ENCODE measurements around the gene PTK6. TPM values are rescaled to one million over a fixed set of nuclear protein-coding genes. Genes with fewer than 3 reads are reported as not detected.
"Not testable (repeated sequence)": the region's sequence is repeated elsewhere in the genome, so short reads cannot be mapped to it uniquely, and the experiment has no call there.

Gene PTK6
- total RNA-seq: under 0.01 TPM in 2 replicates

DNA sequence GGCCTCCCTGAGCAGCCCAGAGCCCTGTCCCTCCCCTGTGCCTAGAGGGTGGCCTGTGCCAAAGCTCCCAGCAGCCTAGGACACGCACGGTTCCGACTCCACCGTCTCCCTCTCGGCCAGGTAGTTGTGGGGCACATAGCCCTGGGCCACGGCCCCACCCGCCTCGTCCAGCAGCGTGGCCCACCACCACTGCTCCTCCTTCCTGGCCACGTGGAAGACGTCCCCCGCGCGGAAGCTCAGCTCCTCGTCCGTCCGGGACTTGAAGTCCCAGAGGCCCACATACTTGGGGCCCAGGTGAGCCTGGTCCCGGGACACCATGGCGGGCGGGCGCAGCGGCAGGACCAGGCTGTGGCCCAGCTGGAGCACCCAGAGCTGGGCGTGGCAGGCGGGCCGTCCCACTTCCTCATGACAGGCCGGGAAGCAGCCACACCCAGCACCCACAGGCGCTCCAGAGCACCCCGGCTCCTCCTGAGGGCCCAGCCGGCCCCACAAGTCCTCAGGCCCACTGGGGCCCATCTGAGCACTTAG is at the start of gene PTK6:
TSS of gene PTK6 (minus strand) at position 380 of the 528 bp plus-strand sequence. CDS start at position 318, 62 bp downstream.
- no peak for DNase-seq (ENCODE audit: low read depth in 2 of 2)

DNA sequence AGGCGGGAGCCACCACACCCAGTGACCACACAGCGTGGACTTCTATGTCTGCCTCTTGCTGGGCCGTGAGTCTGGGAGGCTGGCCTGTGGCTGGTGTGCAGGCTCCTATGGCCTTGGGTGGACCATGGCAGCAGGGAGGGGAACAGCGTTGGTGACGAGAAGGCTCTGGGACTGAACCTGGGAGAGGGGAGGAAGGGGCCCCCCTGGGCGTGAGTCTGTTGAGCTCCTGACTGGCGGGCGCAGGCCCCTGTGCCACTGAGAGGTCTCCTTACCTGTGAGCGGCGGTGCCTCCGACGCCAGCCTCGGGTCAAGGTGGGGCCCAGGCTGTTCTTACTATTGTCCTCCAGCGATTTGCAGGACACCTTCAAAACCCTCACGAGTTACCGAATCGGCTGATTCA is 49.6 kb upstream of the PTK6 start:
- no peak for DNase-seq (ENCODE audit: low read depth in 2 of 2)

DNA sequence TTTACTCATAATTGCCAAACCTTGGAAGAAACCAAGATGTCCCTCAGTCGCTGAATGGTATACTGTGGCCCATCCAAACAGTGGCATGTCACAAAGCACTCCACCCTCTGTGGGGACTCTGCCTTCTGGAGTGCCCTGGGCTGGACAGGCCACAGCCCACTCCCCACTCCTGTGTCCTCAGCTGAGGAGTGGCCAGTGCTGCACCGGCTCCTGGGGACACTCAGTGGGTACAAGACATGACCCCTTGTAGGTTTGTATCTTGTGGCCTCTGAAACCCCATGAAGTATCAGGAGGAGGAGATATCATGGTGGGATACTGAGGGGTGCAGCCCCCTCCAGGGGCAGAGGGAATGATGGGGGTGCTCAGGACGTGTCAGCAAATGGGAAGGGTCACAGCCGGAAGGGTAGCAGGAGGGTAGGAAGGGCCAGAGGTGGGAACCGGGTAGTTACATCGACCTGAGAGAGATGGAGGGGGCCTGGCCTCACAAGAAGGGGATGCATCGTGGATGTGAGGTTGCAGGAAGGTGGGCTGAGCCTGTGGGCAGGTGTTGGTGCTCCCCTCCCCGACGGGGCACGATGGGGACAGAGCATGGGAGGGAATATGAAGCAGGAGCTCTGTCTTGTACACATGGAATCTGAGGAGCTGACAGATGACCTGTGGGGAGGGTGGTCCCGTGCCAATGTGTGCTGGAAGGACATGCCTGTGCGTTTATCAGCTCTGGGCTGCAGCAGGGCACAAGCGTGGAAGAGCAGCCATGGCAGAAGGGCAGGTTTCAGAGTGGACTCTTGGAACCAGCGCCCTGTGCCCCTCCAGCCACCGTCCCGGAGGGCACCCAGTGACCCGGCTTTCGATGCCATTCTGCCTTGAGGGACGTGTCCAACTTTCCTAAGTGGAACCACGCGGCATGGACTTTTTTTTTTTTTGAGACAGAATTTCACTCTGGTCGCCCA is 48.7 kb upstream of the PTK6 start:
- no peak for DNase-seq (ENCODE audit: low read depth in 2 of 2)

DNA sequence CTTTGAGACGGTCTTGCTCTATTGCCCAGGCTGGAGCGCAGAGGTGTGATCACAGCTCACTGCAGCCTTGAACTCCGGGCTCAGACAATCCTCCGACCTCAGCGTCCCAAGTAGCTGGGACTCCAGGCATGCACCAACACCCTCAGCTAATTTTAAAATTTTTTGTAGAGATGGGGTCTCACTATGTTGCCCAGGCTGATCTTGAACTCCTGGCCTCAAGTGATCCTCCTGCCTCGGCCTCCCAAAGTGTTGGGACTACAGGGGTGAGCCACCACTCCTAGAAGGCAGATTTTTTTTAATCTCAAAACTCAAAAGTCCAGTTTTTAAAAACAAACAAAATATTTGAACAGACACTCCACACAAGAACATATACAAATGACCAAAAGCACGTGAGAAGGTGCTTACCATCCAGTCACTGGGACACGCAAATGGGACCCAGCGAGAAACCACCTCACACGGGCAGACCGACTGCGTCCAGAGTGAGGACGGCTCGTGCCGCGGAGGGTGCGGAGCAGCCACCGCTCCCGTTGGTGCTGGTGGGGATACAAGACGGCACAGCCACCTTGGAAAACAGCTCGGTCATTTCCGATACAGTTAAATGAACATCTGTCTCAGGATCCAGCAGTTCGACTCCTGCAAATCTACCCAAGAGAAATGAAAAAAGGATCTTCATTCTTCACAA is 45.3 kb upstream of the PTK6 start:
- no peak for DNase-seq (ENCODE audit: low read depth in 2 of 2)

DNA sequence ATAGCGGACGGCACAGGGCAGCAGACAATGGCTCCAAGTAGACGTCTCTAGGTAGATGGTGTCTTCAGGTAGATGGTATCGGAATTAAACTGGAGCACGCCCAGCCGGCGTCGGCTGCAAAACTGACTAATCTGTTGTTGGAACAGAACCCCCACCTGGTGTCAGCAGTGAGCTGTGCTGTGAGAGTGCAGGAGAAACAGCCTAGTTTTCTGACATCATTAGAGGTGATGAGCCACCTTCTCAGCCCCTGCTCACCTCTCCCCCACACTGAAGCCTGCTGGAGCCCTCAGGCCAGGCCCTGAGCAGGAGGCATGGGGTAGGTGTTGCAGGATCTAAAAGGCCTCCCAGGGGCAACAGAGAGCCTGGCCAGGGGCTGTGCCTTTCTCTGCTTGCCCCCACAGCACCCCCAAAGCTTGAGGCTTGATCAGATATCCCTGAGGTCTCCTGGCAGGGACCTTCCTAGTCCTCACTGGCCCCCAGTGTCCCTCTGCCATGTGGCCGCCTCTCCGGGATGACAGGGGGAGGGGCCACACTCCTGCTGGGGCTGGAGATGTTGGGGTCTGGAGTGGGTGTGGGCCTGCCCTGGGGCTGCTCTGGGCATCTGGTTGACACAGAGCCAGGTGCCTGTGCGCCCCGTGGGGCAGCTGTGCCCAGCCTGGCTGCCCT is 43.8 kb upstream of the PTK6 start:
- DNase-seq (ENCODE audit: low read depth in 2 of 2): peak; percentile 42 to 58

DNA sequence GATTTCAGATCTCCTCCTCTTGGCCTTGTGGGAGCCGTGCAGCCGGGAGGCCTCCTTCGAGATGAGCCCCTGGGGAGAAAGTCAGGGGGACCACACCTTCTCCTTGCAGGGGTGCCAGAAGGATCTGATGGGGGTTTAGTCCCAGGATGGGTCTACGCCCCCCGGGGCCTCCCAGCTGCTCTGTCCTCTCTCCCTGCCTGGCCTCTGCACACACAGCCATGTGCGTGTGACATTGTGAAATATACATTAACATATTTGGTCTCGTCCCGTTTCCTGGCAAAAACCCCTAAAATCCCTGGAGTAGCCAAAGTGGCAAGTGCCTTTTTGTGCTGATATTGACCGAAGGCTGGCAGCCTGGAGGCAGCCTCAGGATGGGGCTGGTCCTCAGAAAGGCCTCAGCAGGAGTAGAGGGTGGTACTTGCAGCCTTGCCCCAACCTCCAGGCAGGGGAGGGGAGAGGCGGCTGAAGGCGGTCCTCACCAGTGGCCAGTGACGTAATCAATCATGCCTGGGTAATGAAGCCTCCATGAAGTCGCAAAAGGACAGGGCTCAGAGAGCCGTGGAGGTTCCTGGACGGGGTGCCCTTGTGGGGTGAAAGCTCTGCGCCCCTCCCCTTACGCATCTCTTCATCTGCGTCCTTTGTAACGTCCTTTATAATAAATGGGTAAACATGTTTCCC is 42.0 kb upstream of the PTK6 start:
- DNase-seq (ENCODE audit: low read depth in 2 of 2): no peak

DNA sequence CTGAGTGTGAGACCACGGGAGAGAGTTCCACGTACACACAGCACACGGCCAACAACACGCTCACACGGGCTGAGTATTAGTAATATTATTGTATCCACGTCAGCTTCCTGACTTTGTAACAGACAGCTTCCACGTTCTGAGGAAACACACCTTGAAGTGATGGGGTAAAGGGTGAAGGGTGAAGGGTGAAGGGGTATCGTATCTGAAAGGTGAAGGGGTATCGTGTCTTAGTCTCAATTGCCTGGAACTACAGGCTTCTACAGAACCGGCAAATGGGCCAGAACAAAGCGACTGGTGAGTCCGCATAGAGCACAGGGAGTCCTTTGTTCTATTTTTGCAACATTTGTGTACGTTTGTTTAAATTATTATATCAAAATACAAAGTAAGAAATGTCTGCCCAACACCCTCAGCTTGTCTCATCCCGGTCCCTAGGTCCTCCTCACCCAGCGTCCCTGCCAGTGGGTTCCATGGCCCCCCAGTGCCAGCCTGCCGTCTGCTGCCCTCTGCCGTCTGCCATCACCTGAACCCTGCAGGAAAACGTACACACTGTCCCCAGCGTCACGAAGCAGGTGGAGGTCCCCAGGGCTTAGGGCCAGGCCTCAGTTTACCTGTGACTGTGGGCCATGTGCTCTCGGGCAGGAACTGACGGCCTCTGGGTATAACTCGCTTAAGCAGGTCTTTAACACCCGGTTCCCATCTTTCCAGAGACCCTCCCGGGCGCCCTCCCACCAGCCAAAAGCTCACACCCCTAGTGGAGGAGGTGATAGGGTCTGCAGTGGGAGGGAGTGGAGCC is 41.2 kb upstream of the PTK6 start:
- no peak for DNase-seq (ENCODE audit: low read depth in 2 of 2)

DNA sequence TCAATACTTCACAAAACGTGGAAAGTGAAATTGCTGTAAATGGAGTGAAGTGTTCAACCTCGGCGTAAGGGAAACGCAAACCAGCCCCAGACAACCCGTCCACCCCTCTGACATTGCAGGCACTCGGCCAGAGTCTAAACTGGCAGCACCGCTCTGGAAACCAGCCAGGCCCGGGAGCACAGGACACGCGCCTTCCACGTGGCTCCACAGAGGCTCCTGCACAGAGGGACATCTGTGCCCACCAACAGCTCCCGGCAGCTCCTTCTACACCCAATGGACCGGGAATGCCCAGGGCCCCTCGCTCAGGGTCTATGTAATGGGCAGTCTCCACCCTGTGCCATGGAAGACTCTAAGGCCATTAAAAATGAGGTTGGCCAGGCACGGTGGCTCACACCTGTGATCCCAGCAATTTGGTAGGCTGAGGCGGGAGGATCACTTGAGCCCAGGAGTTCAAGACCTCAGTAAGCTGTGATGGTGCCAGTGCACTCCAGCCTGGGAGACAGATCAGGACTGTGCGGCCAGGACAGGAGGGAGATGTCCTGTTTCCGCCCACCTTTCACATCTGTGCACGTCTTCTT is 40.2 kb upstream of the PTK6 start:
- DNase-seq (ENCODE audit: low read depth in 2 of 2): peak; percentile 30 to 32

DNA sequence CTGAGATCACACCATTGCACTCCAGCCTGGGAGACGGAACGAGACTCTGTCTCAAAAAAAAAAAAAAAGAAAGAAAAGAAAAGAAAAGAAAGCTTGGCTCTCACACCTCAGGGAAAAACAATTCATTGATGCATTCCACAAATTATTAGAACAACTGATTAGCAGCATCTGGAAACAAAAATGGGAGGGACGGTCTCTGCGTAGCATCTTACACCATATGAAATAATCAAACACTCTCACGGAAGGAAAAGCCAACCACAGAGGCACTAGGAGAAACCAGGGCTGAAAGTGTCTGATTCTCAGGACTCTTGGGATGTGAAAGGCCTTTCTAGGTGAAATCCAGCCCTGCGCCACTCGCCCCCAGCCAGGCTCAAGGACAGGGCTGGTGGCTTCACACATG is 39.1 kb upstream of the PTK6 start:
- DNase-seq (ENCODE audit: low read depth in 2 of 2): no peak

DNA sequence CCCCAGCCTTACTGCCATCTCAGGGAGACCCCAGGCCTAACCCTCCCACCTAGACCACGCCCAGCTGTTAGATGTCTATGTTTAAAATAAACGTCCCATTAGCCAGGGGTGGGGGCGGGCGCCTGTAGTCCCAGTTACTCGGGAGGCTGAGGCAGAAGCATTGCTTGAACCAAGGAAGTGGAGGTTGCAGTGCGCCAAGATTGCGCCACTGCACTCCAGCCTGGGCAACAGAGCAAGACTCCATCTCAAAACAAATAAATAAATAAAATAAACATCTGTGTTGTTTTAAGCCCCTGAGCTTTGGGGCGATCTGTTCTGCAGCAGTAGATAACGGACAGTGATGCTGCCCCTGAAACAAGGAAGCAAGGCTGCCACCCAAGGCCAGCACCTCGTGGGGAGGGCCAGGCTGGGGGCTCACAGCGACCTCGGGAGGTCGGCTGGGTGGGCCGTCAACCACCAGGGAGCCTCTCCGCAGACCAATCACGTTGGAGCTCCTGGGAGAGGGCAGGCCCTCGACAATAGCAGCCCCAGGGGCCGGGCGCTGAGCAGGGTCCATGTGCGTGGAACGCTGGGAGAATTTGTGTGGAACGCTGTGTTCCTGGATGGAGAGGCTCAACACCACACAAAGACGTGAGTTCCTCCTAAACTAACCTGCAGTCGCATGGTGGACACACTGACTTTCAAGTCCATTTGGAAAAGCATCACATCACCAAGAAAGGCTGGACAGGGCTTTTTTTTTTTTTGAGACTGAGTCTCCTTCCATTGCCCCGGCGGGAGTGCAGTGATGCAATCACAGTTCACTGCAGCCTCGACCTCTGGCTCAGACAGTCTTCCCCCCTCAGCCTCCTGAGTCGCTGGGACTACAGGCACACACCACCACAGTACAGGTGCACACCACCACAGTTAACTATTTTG is 37.9 kb upstream of the PTK6 start:
- DNase-seq (ENCODE audit: low read depth in 2 of 2): no peak

DNA sequence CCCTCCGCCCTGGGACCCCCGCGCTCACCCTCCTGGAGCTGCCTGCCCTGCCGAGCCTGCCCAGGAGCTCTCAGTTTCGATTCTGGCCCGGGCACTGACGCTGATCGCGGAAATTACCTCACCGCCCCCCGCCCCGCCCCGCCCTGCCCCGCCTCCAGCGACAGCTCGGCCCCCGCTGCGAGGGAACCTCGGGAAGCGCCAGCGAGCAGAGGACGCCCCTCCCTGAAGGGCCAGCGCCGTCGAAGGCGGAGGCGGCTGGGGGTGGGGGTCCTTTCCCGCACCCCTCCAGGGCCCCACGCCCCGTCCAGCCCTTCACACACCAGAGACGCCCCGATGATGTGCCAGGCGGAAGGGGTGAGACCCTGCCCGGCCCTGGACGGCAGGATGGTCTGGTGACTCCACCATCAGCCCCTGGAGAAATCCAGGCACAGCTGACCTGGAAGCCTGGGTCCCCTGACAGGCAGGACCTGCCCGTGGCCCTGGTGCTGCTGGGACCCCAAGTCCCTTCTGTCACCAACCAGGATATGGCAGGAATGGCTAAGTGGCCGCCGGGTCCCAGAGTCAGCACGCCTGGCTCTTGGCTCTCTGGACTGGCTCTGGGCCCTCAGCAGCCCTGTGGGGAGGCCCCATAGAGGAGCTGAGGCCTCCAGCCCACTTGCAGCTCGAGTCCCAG is 37.1 kb upstream of the PTK6 start, which contains the start of gene HELZ2:
TSS of gene HELZ2 (minus strand) at position 84 of the 673 bp plus-strand sequence. CDS start 1,854 bp downstream, outside the sequence.
- DNase-seq (ENCODE audit: low read depth in 2 of 2): peak in 1 of 2 donors; percentile 65

DNA sequence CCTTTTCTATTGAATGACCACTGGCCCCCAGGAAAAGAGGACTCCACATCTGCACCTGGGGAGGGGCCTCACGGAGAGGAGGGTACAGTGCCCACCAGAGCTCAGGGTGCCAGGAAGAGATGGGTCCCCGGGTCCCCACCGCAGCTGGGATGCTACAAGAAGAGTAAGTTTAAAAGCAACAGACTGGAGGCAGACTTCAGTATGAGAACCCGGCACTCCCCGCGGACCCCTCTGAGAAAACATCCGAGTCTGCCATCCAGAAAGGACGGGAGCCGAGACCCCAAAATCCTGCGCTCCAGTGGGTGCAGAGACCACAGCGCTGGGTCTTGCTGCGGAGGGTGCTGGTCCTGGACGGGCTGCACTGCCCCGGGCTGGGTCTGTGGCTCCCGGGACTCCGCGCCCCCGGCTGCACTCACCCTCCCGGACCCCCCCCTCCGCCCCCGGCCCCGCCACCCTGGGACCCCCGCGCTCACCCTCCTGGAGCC is 36.5 kb upstream of the PTK6 start:
- no peak for DNase-seq (ENCODE audit: low read depth in 2 of 2)

DNA sequence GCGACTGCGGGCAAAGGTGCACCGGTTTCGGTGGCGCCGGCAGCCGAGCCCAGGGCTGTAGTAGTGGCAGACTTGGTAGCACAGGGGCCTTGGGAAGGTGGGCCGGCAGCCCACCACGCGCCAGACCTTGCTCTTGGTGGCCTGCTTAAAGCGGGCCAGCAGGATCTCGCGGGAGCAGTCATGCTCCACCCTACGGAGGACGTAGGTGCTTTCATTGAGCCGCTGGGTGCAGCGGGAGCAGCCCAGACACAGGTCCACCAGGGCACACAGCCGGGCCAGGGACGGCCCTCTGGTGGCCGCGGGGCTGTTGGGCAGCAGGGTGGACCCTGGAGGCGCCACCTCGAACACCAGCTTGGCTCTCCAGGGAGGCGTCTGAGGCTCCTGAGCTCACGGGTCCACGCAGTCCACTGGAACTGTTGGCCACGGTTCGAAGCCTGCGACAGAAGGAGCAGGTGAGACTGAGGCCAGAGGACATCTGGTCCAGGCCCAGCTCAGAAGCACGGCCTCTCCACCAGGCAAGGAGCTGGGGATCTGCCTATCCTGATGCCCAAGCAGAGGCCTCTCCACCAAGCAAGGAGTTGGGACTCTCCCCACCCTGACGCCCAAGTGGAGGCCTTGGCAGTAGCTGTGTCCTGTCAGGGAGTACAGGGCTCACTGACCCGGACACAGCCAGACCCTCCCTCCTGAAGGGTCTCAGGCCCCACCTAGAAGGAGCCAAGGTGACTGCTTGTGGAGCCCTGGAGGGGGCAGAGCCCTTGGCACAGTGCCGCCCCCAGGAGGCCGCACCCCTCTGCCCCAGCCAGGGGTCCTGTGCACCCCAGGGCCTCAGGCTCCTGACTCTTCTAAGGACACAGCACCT is 35.8 kb upstream of the PTK6 start:
- no peak for DNase-seq (ENCODE audit: low read depth in 2 of 2)

DNA sequence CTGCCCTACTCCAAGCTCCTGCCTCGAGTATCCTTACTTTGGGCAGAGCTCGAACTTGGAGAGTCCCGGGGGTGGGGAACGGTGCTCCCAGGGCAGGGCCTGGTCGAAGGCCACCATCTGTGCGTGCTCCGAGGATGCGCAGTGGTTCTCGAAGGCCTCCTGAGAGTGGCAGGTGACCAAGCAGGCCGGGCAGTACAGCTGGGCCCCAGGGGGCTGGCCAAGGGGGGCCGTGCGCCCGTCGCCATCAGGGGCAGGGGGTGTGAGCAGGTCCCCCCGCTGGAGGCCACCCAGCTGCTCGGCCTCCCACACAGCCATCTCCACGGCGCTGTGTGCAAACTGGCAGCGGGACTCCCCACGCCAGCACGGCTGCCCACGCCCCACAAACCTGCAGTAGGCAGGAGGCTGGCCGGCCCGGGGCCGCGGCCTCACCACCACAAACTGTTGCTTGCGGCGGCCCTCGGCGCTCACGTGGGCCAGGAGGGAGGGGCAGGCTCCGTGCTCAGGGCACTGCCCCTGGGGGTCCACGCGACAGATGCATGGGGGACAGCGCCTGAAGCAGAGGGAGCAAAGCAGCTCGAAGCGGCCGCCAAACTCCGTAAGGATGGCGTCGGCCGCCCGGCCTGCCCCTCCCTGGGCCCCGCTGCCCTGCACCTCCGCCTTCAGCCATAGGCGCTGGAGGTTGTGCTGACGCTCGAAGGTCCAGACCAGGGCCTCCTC is 35.1 kb upstream of the PTK6 start:
- DNase-seq (ENCODE audit: low read depth in 2 of 2): no peak

DNA sequence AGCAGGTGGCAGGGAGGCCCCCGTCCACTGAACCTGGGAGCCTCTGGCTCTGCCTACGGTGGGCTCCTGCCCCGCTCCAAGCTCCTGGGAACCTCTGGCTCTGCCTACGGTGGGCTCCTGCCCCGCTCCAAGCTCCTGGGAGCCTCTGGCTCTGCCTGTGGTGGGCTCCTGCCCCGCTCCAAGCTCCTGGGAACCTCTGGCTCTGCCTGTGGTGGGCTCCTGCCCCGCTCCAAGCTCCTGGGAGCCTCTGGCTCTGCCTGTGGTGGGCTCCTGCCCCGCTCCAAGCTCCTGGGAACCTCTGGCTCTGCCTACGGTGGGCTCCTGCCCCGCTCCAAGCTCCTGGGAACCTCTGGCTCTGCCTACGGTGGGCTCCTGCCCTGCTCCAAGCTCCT is 33.9 kb upstream of the PTK6 start:
- DNase-seq (ENCODE audit: low read depth in 2 of 2): not testable (repeated sequence)

DNA sequence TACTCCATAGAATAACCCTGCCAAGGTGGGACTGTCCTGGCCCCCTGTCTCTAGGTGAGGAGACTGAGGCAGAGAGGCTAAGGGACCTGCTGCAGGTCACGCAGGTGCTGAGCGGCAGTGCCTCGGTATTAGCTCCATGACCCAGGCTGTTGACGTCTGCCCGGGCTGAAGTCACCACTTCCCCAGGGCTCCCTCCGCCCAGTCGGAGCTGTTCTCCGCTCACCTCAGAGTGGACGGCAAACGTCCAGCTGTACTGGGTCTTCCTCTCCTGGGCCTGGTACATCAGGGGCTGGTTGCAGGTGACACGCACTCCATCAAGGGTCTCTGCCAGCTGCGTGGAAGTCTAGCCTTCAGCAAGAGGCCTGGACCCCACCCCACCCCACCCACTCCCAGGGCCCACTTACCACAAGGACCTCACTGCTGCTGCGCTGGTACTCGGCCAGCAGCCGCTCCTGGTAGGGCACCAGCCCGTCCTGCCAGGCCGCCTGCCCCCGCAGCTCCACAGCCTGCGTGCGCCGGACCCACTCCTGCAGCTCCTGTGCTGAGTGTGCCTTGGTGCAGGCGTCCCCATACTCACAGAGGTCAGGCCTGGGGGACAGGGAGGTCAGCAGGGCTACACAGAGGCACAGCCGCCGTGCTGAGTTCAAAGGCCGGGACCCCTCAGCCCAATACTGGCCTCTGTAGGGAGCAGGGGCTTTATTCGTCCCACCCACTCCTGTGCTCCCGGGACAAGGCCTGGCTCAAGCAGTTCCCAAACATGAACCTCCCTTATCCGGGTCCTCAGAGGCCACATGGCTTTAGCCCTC is 33.3 kb upstream of the PTK6 start:
- no peak for DNase-seq (ENCODE audit: low read depth in 2 of 2)
